DMS 273 (cell line): Measurements from ENCODE around the gene CSKMT.
A peak's percentile ranks its signal among the peaks of the same experiment; 100 is the strongest.
"Not testable (repeated sequence)": the region's sequence is repeated elsewhere in the genome, so short reads cannot be mapped to it uniquely, and the experiment has no call there.

Experiments
- DNase-seq: peaks from one replicate; lab custom pipeline; 2025; ENCODE audit not compliant: unreplicated experiment; lab: John Stamatoyannopoulos, UW

CSKMT gene

GRCh38 chr11:62654297-62654696 is 10.8 kb upstream of the CSKMT start:
- DNase-seq, result no peak

DNA sequence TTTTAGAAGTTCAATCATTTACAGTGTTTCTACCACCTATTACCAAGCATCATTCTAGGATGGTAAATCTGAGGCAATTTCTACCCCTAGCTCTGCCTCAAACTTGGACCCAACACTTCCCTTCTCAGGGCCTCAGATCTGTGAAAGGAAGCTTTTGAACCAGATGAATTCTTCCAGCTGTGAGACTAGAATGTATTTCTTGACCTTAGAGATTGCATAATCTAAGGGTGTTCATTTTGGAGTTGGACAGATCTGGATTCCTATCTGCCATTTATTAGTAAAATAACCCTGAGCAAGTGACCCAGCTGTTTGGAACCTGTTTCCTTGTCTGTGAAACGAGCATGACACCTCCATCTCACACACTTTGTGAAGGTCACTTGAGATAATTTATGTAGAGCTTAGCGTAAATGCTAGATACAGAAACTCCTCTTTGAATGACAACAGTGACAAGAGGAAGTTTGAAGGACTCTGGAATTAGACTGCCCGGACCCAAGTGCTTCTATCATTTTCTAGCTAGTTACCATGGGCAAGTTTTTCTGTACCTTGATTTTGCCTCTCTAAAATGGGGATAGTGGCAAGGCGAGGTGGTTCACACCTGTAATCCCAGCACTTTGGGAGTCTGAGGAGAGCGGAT is 8.2 kb upstream of the CSKMT start:
- no peak for DNase-seq

DNA sequence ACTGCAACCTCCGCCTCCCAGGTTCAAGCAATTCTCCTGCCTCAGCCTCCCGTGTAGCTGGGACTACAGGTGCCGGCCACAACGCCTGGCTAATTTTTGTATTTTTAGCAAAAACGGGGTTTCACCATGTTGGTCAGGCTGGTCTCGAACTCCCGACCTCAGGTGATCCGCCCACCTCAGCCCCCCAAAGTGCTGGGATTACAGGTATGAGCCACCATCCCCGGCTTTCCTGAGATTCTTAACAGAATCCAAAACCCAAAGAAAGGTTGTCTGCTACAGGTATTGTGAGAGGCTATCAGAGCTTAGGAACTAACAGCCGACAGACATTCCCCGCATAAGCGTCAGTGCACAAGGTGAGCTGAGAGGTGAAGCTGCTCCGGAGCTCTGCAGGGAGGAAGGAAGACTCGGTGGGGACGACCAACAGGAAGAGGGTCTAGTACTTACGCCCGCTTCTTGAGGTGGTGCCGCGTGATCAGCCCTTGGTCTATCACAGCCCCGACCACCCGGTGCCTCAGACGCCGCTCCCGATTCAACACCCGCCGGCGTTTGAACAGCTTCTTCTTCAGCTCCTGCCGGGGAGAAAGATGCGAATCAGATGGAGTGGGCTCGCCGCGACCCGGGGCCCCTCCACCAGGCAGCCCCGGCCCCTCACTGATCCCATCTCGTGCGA is 572 bp upstream of the CSKMT start:
- peak; percentile 80 for DNase-seq

DNA sequence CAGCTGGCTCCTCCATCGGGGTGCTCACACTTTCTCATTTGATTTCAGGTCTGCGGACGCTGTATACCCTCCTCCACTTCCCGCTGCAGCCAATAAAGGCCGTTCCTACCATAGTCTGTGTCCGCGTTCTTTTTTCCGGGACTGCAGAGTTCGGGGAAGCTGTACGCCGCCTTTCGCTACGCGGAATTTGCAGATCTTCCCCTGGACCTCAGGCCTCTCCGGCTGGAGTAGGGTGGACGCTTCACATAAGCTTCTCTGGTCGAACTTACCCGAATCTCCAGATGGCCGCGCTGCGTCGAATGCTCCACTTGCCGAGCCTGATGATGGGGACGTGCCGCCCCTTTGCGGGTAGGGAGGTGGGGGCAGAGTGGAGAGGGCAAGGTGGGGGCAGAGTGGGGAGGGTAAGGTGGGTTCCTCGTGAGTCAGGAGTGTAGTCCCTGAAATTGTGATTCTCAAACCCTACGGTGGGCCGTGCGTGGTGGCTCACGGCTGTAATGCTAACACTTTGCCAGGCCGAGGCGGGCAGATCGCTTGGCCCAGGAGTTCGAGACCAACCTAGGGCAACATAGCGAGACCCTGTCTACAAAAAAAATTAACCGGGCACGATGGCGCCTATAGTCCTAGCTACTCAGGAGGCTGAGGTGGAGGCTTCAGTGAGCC is 617 bp downstream of the CSKMT start:
- peak; percentile 62 for DNase-seq

- no peak for DNase-seq
Observed at GRCh38 chr11:62666259-62666926, 1.3 kb downstream of the CSKMT start.

GRCh38 chr11:62667460-62667859 is 2.3 kb downstream of the CSKMT start:
- no peak for DNase-seq

DNA sequence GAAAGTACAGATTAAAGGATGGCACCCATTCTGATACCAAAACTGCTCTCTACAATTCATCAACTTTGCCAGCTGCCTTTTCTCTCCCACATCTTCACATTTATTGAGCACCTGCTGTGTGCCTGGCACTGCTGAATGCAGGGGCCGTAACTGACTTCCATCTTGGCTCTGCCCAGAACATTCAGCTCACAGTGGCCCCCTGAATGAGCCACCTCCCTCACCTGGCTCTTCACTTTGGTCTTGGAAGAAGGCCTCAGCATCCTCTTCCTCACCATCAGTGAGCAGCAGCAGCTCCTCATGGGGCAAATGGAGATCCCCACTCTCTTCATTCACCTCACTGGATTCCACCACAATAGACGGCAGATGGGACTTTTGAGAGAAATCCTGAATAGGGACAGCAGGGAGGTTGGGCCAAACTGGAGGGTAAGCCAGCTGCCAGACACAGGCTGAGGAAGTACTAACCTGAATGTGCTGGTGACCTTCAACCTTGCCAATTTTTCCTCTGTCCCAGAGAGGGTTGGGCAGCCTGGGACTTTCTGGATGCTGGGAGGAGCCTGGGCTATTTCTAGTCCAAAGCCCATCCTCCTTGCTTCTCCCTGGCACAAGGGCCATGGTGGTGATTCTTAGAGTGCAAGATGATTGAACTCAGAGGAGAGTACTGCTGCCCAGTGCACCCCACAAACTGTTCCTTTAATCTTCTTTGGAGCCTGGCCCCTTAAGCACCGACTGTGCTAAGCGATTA is 4.5 kb downstream of the CSKMT start:
- DNase-seq, result peak; percentile 88

GRCh38 chr11:62671236-62671607 is 6.1 kb downstream of the CSKMT start:
- no peak for DNase-seq

GRCh38 chr11:62671608-62672389 is 6.7 kb downstream of the CSKMT start, which contains the start of the genes LBHD1 and UQCC3:
Gene LBHD1, minus strand, starts transcription at chr11:62672267. Its CDS starts 2,236 bp downstream, at chr11:62670031.
Gene UQCC3, plus strand, starts transcription at chr11:62671673. Its CDS starts 73 bp downstream, at chr11:62671746.
- peak; percentile 90 for DNase-seq

DNA sequence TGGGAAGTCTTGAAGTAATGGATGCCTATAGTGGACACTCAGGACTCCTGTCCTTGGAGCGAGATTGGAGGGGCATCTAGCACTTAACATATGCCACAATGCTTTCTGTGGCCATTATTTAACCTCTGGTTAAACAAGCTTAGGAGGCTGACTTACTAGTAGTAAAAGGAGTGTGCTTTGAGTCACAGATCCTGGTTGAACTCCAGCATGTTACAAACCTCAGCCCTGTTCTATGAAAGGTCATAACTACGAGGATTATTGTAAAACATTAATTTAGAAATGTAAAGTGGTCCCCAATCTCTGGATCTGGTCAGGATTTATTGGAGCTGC is 8.0 kb downstream of the CSKMT start:
- DNase-seq, result no peak

- DNase-seq, result not testable (repeated sequence)
Observed at GRCh38 chr11:62675415-62675814, 10.3 kb downstream of the CSKMT start.

GRCh38 chr11:62676698-62677097 is 11.6 kb downstream of the CSKMT start:
- peak; percentile 64 for DNase-seq

- peak; percentile 40 for DNase-seq
Observed at GRCh38 chr11:62677156-62677555, 12.0 kb downstream of the CSKMT start.

GRCh38 chr11:62677714-62678113 is 12.6 kb downstream of the CSKMT start:
- no peak for DNase-seq

- DNase-seq, result peak; percentile 53
Observed at GRCh38 chr11:62678433-62678769, 13.3 kb downstream of the CSKMT start.

- DNase-seq, result peak; percentile 92
Observed at GRCh38 chr11:62678770-62679696, 13.9 kb downstream of the CSKMT start, which contains the start of gene UBXN1. Gene UBXN1, minus strand, starts transcription at chr11:62679073. Its CDS starts 150 bp downstream, at chr11:62678923.

GRCh38 chr11:62680825-62681240 is 15.7 kb downstream of the CSKMT start:
- peak; percentile 79 for DNase-seq

GRCh38 chr11:62682518-62682917 is 17.4 kb downstream of the CSKMT start:
- no peak for DNase-seq
